GM12872 (cell line): ENCODE data around the gene PARVG.

Experiments
- CTCF ChIP-seq: IDR thresholded peaks from 3 replicates; pipeline ENCODE4 v1.5.1; 2011; ENCODE audit warnings: low read depth, mild to moderate bottlenecking, low read length, moderate library complexity; ENCODE audit not compliant: insufficient read depth

PARVG gene

DNA sequence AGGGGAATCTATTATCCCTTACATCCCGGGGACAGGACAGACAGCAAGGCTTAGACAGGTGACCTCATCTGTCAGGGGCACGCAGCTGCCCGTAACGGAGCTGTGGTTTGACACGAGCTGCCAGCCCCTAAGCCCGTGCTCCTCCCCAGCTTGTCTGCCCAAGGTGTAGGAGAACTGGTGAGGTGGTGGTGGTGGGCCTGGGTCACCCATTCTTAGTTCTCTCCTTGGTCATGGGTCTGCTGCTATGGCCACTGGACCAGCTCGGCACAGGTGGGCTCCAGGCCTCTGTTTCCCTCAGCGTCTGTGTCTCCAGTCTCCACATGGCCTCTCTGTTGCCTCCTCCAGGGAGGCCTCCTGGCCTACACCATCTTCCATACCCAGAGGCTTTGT, 5.4 kb downstream of the PARVG start:
- TF ChIP-seq CTCF = no peak

GRCh38 chr22:44186737-44187136, 6.0 kb downstream of the PARVG start:
- no peak for TF ChIP-seq CTCF

DNA sequence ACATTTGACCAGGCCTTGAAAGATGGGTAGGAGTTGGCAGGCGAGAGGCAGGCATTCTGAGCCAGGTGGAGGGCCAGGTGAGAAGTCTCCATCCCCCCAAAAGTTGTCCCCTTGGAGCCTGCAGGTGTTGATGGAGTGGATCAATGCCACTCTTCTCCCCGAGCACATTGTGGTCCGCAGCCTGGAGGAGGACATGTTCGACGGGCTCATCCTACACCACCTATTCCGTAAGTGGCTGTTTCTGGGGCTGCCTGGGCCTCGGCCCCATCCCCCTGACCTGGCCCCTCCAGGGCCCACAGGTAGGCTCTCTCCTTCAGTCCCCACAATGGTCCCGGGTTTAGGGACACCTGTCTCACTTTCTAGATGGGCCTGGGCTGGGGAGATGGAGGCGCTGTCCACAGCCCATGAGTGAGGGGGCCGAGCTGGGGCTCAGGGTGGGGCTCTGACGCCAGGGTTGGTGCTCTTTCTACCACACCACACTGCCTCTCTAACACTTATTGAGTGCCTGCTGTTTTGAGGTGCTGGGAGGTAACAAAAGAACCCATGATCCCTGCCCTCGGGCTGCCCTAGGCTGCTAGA, 7.0 kb downstream of the PARVG start:
- no peak for TF ChIP-seq CTCF

DNA sequence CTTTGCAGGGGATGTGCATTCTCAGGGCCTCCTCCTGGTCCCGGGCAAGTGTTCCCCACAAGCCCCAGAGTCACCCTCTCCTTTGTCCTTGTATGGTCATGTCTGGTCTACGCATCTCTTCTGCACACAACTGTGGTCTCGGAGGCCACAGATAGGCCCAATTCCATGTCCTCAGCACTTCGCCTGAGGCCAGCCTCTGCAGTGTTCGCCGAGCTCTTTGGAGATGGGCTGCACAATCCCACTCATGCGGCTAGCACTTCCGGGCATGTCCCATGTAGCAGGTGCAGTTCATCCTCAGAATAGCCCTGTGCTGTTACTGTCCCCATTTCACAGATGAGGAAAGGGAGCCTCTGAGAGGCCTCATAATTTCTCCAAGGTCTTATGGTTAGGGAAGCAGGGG, 7.6 kb downstream of the PARVG start:
- TF ChIP-seq CTCF = no peak

DNA sequence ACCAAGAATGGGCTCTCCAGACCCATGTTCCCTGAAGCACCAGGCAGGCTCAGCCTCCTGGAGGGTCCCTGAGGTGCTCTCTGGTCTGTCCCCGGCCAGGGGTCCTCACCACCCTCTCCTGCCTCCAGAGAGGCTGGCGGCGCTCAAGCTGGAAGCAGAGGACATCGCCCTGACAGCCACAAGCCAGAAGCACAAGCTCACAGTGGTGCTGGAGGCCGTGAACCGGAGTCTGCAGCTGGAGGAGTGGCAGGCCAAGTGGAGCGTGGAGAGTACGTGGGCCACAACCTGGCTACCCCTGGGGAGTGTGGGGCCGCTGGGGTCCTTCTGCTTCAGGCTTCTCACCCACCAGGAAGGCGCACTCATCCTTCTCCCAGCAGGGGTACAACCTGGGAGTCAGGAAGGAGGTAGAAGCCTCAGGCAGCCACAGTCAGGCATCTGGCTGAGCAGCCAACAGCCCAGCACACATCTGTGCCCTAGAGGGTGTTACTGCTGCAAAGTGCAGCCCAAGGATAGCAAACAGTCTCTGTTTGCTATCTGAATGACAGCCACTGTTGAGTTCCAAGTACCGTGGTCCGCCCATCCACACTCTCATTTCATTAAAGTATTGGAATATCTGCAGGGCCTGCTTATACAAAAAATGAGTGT, 8.4 kb downstream of the PARVG start:
- no peak for TF ChIP-seq CTCF

GRCh38 chr22:44190381-44190976, 9.8 kb downstream of the PARVG start:
- no peak for TF ChIP-seq CTCF

- TF ChIP-seq CTCF = no peak
Measured at GRCh38 chr22:44191036-44191454, 10.3 kb downstream of the PARVG start.
